H1 (cell line): Measurements from ENCODE around the gene PES1. TPM values are rescaled to one million over a fixed set of nuclear protein-coding genes. Genes with fewer than 3 reads are reported as not detected.

Source experiments
- CHD7 ChIP-seq: fragments of 300-600 bp; sonication (generic); IDR thresholded peaks from 2 replicates; pipeline ENCODE4 v1.7.1; 2012; ENCODE audit warnings: low read length, moderate library complexity, mild to moderate bottlenecking, inconsistent platforms; ENCODE audit not compliant: insufficient replicate concordance
- RAD21 ChIP-seq, 2 experiments: IDR thresholded peaks in 1 of 2; conservative IDR thresholded peaks in 1 of 2; 2 replicates each; pipeline ENCODE4 v1.6.1; 2011; ENCODE audit warnings: low read depth in 2 of 2, low read length in 2 of 2, improper control_type of control experiment in 1 of 2, inconsistent platforms in 1 of 2, mild to moderate bottlenecking in 1 of 2, moderate library complexity in 1 of 2
- polyA plus RNA-seq, 7 experiments: library from polyadenylated mRNA; depleted of rRNA in 3 of 7; stranded (reverse) in 5 of 7; unstranded in 2 of 7; fragments of >200 nt in 5 of 7; fragments of 200-250 nt in 2 of 7; gene quantifications; 1 replicate in 5 of 7; 2 replicates in 1 of 7; 4 replicates in 1 of 7; pipeline versions ENCODE4 v1.2.1 to v1.2.3, GENCODE V29; 2011 to 2013; ENCODE audit warnings: missing spikeins in 2 of 7, mixed read lengths in 2 of 7
- total RNA-seq: library from RNA; stranded (reverse); fragmentation: NEBNext Ultra II Directional; extraction: Animal tissue kit (Norgen Biotek cat#: 25700); gene quantifications from 2 replicates; pipeline ENCODE4 v1.2.1, GENCODE V29; 2021

The PES1 gene
- total and polyA plus RNA-seq, 2 of the 8 experiments (the other 6 are each of a cell fraction or from before 2014, with no cell fraction given) = 121 to 191 TPM

- TF ChIP-seq CHD7 (no peak), RAD21 (IDR thresholded peaks at IDR 0.05 in 1 of 2, conservative IDR thresholded peaks at IDR 0.05 in 1 of 2; ENCODE audit: low read depth in 2 of 2, low read length in 2 of 2) (no peak)
Observed at GRCh38 chr22:30535182-30535581, 56.5 kb downstream of the PES1 start (continued).
